ENCODE data around the gene ACVR1. TPM values are rescaled to one million over a fixed set of nuclear protein-coding genes. Genes with fewer than 3 reads are reported as not detected.
"Not testable (repeated sequence)": the region's sequence is repeated elsewhere in the genome, so short reads cannot be mapped to it uniquely, and the experiment has no call there.

The ACVR1 gene
- total and polyA plus RNA-seq, 8 donors: 27.3 to 37.7 (median 31.8) TPM

- H3K27me3 ChIP-seq: no peaks in the 10 kb centered on the region
- peaks cover 15 to 23% of the 10 kb centered on the region in 2 donors for H3K4me1 ChIP-seq
- ATAC-seq: no peak
- DNase-seq: no peak
- H3K9me3 ChIP-seq: no peaks in the 10 kb centered on the region
- H3K36me3 ChIP-seq: no peaks in the 10 kb centered on the region
- no peak overlapping the region for H3K4me3 ChIP-seq
- intact Hi-C loops (cut with DNase I): no loop called here
- no peak overlapping the region for H3K27ac ChIP-seq
- TF ChIP-seq CTCF (IDR thresholded peaks at IDR 0.05): no peak
Observed at GRCh38 chr2:157827377-157827776, 48.8 kb downstream of the ACVR1 start.

- not testable (repeated sequence) for ATAC-seq, H3K27me3 ChIP-seq
Observed at GRCh38 chr2:157826644-157827043, 49.5 kb downstream of the ACVR1 start.

GRCh38 chr2:157825885-157826284 lies 50.2 kb downstream of the ACVR1 start:
- peak overlapping the region; percentile 1 to 16 for H3K27ac ChIP-seq
- intact Hi-C loops (cut with DNase I): no loop called here
- ATAC-seq (peak; percentile 86), DNase-seq (peak in 2 of 4 donors; percentile 42 to 61)
- H3K9me3 ChIP-seq: no peaks in the 10 kb centered on the region
- H3K4me3 ChIP-seq: no peak overlapping the region
- no peaks in the 10 kb centered on the region for H3K27me3 ChIP-seq
- TF ChIP-seq CTCF (IDR thresholded peaks at IDR 0.05): no peak
- H3K36me3 ChIP-seq: no peaks in the 10 kb centered on the region
- peaks cover 6 to 24% of the 10 kb centered on the region in 2 donors for H3K4me1 ChIP-seq

More at GRCh38 chr2:157826644-157827043, 49.5 kb downstream of the ACVR1 start:
- H3K4me3 ChIP-seq; DNase-seq; H3K27ac ChIP-seq; H3K36me3 ChIP-seq; H3K9me3 ChIP-seq; intact Hi-C loops (cut with DNase I): not testable (repeated sequence)
- peaks cover 12 to 26% of the 10 kb centered on the region in 2 donors for H3K4me1 ChIP-seq

- no peak for TF ChIP-seq CTCF (IDR thresholded peaks at IDR 0.05)
- no peak overlapping the region for H3K27ac ChIP-seq
Observed at GRCh38 chr2:157822993-157823392, 53.1 kb downstream of the ACVR1 start.

GRCh38 chr2:157822533-157822932 lies 53.6 kb downstream of the ACVR1 start:
- H3K27me3 ChIP-seq: no peaks in the 10 kb centered on the region
- DNase-seq (no peak), ATAC-seq (no peak)
- TF ChIP-seq CTCF (IDR thresholded peaks at IDR 0.05): no peak
- H3K27ac ChIP-seq: no peak overlapping the region
- H3K9me3 ChIP-seq: no peaks in the 10 kb centered on the region
- no peak overlapping the region for H3K4me3 ChIP-seq
- H3K36me3 ChIP-seq: peaks cover 0 to 10% of the 10 kb centered on the region in 2 donors
- peaks cover 0 to 18% of the 10 kb centered on the region in 2 donors for H3K4me1 ChIP-seq
- intact Hi-C loops (cut with DNase I): no loop called here

More at GRCh38 chr2:157822993-157823392, 53.1 kb downstream of the ACVR1 start:
- Histone ChIP-seq H3K9me3 (no peaks in the 10 kb centered on the region), H3K36me3 (peaks cover 0 to 5% of the 10 kb centered on the region in 2 donors), H3K4me3 (no peak overlapping the region), H3K4me1 (peaks cover 0 to 18% of the 10 kb centered on the region in 2 donors), H3K27me3 (no peaks in the 10 kb centered on the region)
- ATAC-seq (no peak), DNase-seq (no peak)
- intact Hi-C loops (cut with DNase I): no loop called here

GRCh38 chr2:157821519-157822131 lies 54.5 kb downstream of the ACVR1 start:
- intact Hi-C loops (cut with DNase I): no loop called here
- no peak for DNase-seq
- TF ChIP-seq CTCF (IDR thresholded peaks at IDR 0.05): no peak
- H3K27ac ChIP-seq: peak overlapping the region in 1 of 2 donors; percentile 2
- ATAC-seq: peak; percentile 52
- peaks cover 0 to 19% of the 10 kb centered on the region in 2 donors for H3K36me3 ChIP-seq
- no peaks in the 10 kb centered on the region for H3K27me3 ChIP-seq
- H3K4me1 ChIP-seq: peaks cover 0 to 18% of the 10 kb centered on the region in 2 donors
- H3K9me3 ChIP-seq: no peaks in the 10 kb centered on the region
- H3K4me3 ChIP-seq: no peak overlapping the region
